ENCODE results near the gene PRLH.
A peak's percentile ranks its signal among the peaks of the same experiment; 100 is the strongest.

Gene PRLH

GRCh38 chr2:237613679-237614078 is 47.3 kb downstream of the PRLH start:
- TF ChIP-seq POLR2AphosphoS5 (IDR thresholded peaks at IDR 0.05; ENCODE audit: low read depth) (no peak), REST (IDR thresholded peaks at IDR 0.05; ENCODE audit: insufficient replicate concordance, low read depth) (no peak), CTCF (IDR thresholded peaks at IDR 0.05; ENCODE audit: insufficient read depth, low read length) (no peak), GABPA (IDR thresholded peaks at IDR 0.05; ENCODE audit: low read depth) (no peak), SPI1 (IDR thresholded peaks at IDR 0.05; ENCODE audit: borderline replicate concordance, low read depth) (no peak)
- peaks cover 3% of the 10 kb centered on the region for H3K27me3 ChIP-seq (ENCODE audit: insufficient read depth, poor library complexity, severe bottlenecking)
- H3K27ac ChIP-seq (replicated peaks), result no peak overlapping the region
- DNase-seq (ENCODE audit: low read depth in 1 of 2, low spot score in 1 of 2), result no peak
- H3K4me3 ChIP-seq (replicated peaks; ENCODE audit: insufficient read depth, low read length), result no peak overlapping the region

- H3K27me3 ChIP-seq (ENCODE audit: insufficient read depth, poor library complexity, severe bottlenecking), result peaks cover 3% of the 10 kb centered on the region
- H3K27ac ChIP-seq (replicated peaks), result no peak overlapping the region
These were observed 47.9 kb downstream of the PRLH start for GRCh38 chr2:237614151-237614720.

More at GRCh38 chr2:237614151-237614720, 47.9 kb downstream of the PRLH start:
- TF ChIP-seq POLR2AphosphoS5 (IDR thresholded peaks at IDR 0.05; ENCODE audit: low read depth) (no peak), GABPA (IDR thresholded peaks at IDR 0.05; ENCODE audit: low read depth) (no peak), REST (IDR thresholded peaks at IDR 0.05; ENCODE audit: insufficient replicate concordance, low read depth) (no peak), SPI1 (IDR thresholded peaks at IDR 0.05; ENCODE audit: borderline replicate concordance, low read depth) (no peak), CTCF (IDR thresholded peaks at IDR 0.05; ENCODE audit: insufficient read depth, low read length) (no peak)
- no peak overlapping the region for H3K4me3 ChIP-seq (replicated peaks; ENCODE audit: insufficient read depth, low read length)
- DNase-seq (ENCODE audit: low read depth in 1 of 2, low spot score in 1 of 2), result peak in 1 of 2 experiments; percentile 37

All from HL-60 (cell line).